Measurements from ENCODE around the gene LILRA5. TPM values are rescaled to one million over a fixed set of nuclear protein-coding genes. Genes with fewer than 3 reads are reported as not detected.

The LILRA5 gene
- total and polyA plus RNA-seq, 10 of the 15 experiments (the other 5 are each of a cell fraction or from before 2014, with no cell fraction given), result 0.05 to 1.2 (median 0.36) TPM; not detected in 4

- Histone ChIP-seq H3K4me3 (no peak overlapping the region), H3K79me2 (ENCODE audit: control insufficient read depth, insufficient read depth, low read length) (no peaks in the 10 kb centered on the region), H3K4me2 (ENCODE audit: control insufficient read depth, insufficient read depth) (no peak overlapping the region), H3K9ac (ENCODE audit: control insufficient read depth, insufficient read depth, low read length) (no peak overlapping the region), H3K9me3 (replicated peaks; ENCODE audit: control insufficient read depth, insufficient read depth, low read length) (no peaks in the 10 kb centered on the region), H4K20me1 (ENCODE audit: control insufficient read depth, insufficient read depth) (no peaks in the 10 kb centered on the region), H3K27me3 (replicated peaks in 1 of 2; ENCODE audit: control insufficient read depth in 2 of 2, insufficient read depth in 2 of 2, low read length in 1 of 2) (no peaks in the 10 kb centered on the region), H2AFZ (ENCODE audit: control insufficient read depth, low read depth, low read length) (no peak overlapping the region), H3K27ac (ENCODE audit: control insufficient read depth, insufficient read depth) (no peak overlapping the region), H3K36me3 (ENCODE audit: control insufficient read depth in 2 of 2, insufficient read depth in 2 of 2, low read length in 1 of 2) (no peaks in the 10 kb centered on the region), H3K4me1 (ENCODE audit: control insufficient read depth, insufficient read depth, low read length) (no peaks in the 10 kb centered on the region)
- intact Hi-C loops (cut with micrococcal nuclease; ENCODE audit: unreplicated experiment), result loop anchor here (1.0 kb wide), 1 partner anchor 29 kb away; no protein-coding TSS in a partner anchor
- ATAC-seq (no peak), DNase-seq (ENCODE audit: low read depth, low spot score) (no peak), FAIRE-seq (no peak)
- SMC1A ChIA-PET (ENCODE audit: uncharacterized antibody, unreplicated experiment), result interaction anchor here (0.7 to 4.7 kb wide), 14 partner anchors 10 to 218 kb away, joined by 3 to 41 read pairs (median 3); partner anchors contain the start of gene LILRB2
- no TSS peak for BruUV-seq (replicated peaks)
- in situ Hi-C loops (cut with MboI), result no loop called here
- no peak for TF ChIP-seq SIX5 (IDR thresholded peaks at IDR 0.05; ENCODE audit: low read depth, low read length, severe bottlenecking)
- peak in 1 of 2 experiments; percentile 56; a peak in 1 of 4 replicates for TF ChIP-seq BHLHE40 (IDR thresholded peaks at IDR 0.05; ENCODE audit: borderline replicate concordance in 1 of 2, low read depth in 2 of 2, low read length in 1 of 2)
- no peak for TF ChIP-seq BCLAF1 (IDR thresholded peaks at IDR 0.05)
- TF ChIP-seq POLR2AphosphoS2 (IDR thresholded peaks at IDR 0.05; ENCODE audit: low read depth, low read length), result no peak
- TF ChIP-seq BMI1 (IDR thresholded peaks at IDR 0.05; ENCODE audit: borderline replicate concordance), result no peak
- no peak for TF ChIP-seq SPI1 (IDR thresholded peaks at IDR 0.05; ENCODE audit: borderline replicate concordance, insufficient read depth, low read depth, low read length)
- TF ChIP-seq NFIC (IDR thresholded peaks at IDR 0.05; ENCODE audit: low read depth, low read length), result no peak
- RAD21 ChIA-PET (ENCODE audit: unreplicated experiment), result interaction anchor here (0.9 to 3.4 kb wide), 5 partner anchors 17 to 36 kb away, joined by 3 to 26 read pairs (median 4); no protein-coding TSS in a partner anchor
- CTCF ChIA-PET, result interaction anchor here (0.7 to 8.0 kb wide), 10 partner anchors 9 to 89 kb away, joined by 4 to 171 read pairs (median 11); no protein-coding TSS in a partner anchor
- POLR2A ChIA-PET, result interaction anchor here (1.1 kb wide), 1 partner anchor 30 kb away, joined by 4 read pairs; no protein-coding TSS in a partner anchor
- 0% methylated on average over 3 of the region's 3 CpGs for WGBS (ENCODE audit: insufficient coverage, insufficient replicate concordance, low lambda C conversion rate, missing lambda C conversion rate)
Measured at GRCh38 chr19:54354761-54355160, 41.8 kb upstream of the LILRA5 start.
